Measurements from ENCODE around the gene ROR1. TPM values are rescaled to one million over a fixed set of nuclear protein-coding genes. Genes with fewer than 3 reads are reported as not detected.

Gene ROR1
- total RNA-seq, 1 donor from 2014 or later = 30.3 TPM

- no peak overlapping the region for H3K27ac Mint-ChIP-seq
- H3K9me3 ChIP-seq (ENCODE audit: low read depth) = no peaks in the 10 kb centered on the region
Observed at GRCh38 chr1:64147045-64147724, 373.4 kb downstream of the ROR1 start.

GRCh38 chr1:64147759-64148158 lies 373.9 kb downstream of the ROR1 start:
- no peaks in the 10 kb centered on the region for H3K27me3 ChIP-seq
- no peaks in the 10 kb centered on the region for H4K20me1 ChIP-seq (ENCODE audit: low read depth)
- DNase-seq (ENCODE audit: low spot score) = no peak
- peaks cover 4% of the 10 kb centered on the region for H3K36me3 ChIP-seq
- Mint-ChIP-seq H3K27ac (no peak overlapping the region), H3K27me3 (ENCODE audit: insufficient read depth, low read depth) (no peaks in the 10 kb centered on the region), H3K4me3 (no peak overlapping the region), H3K9me3 (no peaks in the 10 kb centered on the region), H3K36me3 (peaks cover 17% of the 10 kb centered on the region), H3K4me1 (no peaks in the 10 kb centered on the region)
- peaks cover 15% of the 10 kb centered on the region for H3K4me1 ChIP-seq
- H3K9me3 ChIP-seq (ENCODE audit: low read depth) = no peaks in the 10 kb centered on the region
- no peak overlapping the region for H3K4me3 ChIP-seq
- H2AFZ ChIP-seq (replicated peaks) = no peak overlapping the region
- H3K27ac ChIP-seq = peak overlapping the region; percentile 15
- peaks cover under 1% of the 10 kb centered on the region for H3F3A ChIP-seq (ENCODE audit: low read depth)
- H3K9ac ChIP-seq = no peak overlapping the region
- TF ChIP-seq CTCF (IDR thresholded peaks at IDR 0.05) = no peak
- no peak for TF ChIP-seq EZH2 (IDR thresholded peaks at IDR 0.05)
- TF ChIP-seq EZH2phosphoT487 (IDR thresholded peaks at IDR 0.05) = no peak
- H3K79me2 ChIP-seq (ENCODE audit: low read depth) = no peaks in the 10 kb centered on the region
- H3K4me2 ChIP-seq = peak overlapping the region; percentile 1

More at GRCh38 chr1:64147045-64147724, 373.4 kb downstream of the ROR1 start:
- TF ChIP-seq CTCF (IDR thresholded peaks at IDR 0.05) (no peak), EZH2phosphoT487 (IDR thresholded peaks at IDR 0.05) (no peak), EZH2 (IDR thresholded peaks at IDR 0.05) (no peak)
- Mint-ChIP-seq H3K27me3 (ENCODE audit: insufficient read depth, low read depth) (no peaks in the 10 kb centered on the region), H3K36me3 (peaks cover 17% of the 10 kb centered on the region), H3K4me1 (peaks cover 3% of the 10 kb centered on the region), H3K4me3 (no peak overlapping the region), H3K9me3 (no peaks in the 10 kb centered on the region)
- H3K27ac ChIP-seq = no peak overlapping the region
- H3K4me2 ChIP-seq = no peak overlapping the region
- no peak for DNase-seq (ENCODE audit: low spot score)
- no peaks in the 10 kb centered on the region for H4K20me1 ChIP-seq (ENCODE audit: low read depth)
- H3K79me2 ChIP-seq (ENCODE audit: low read depth) = no peaks in the 10 kb centered on the region
- H3K4me3 ChIP-seq = no peak overlapping the region
- H3K9ac ChIP-seq = no peak overlapping the region
- H3K36me3 ChIP-seq = peaks cover 5% of the 10 kb centered on the region
- H2AFZ ChIP-seq (replicated peaks) = no peak overlapping the region
- no peaks in the 10 kb centered on the region for H3K27me3 ChIP-seq
- peaks cover 6% of the 10 kb centered on the region for H3F3A ChIP-seq (ENCODE audit: low read depth)
- peaks cover 21% of the 10 kb centered on the region for H3K4me1 ChIP-seq

- H3F3A ChIP-seq (ENCODE audit: low read depth) = peaks cover 3% of the 10 kb centered on the region
- H3K36me3 ChIP-seq = no peaks in the 10 kb centered on the region
- H3K9me3 ChIP-seq (ENCODE audit: low read depth) = no peaks in the 10 kb centered on the region
- H3K9ac ChIP-seq = no peak overlapping the region
- no peak overlapping the region for H3K4me2 ChIP-seq
- H3K79me2 ChIP-seq (ENCODE audit: low read depth) = no peaks in the 10 kb centered on the region
- H3K4me1 ChIP-seq = peaks cover 24% of the 10 kb centered on the region
- no peaks in the 10 kb centered on the region for H3K4me1 Mint-ChIP-seq
- no peak overlapping the region for H3K27ac Mint-ChIP-seq
- DNase-seq (ENCODE audit: low spot score) = no peak
- no peaks in the 10 kb centered on the region for H4K20me1 ChIP-seq (ENCODE audit: low read depth)
- no peak overlapping the region for H2AFZ ChIP-seq (replicated peaks)
- no peaks in the 10 kb centered on the region for H3K27me3 Mint-ChIP-seq (ENCODE audit: insufficient read depth, low read depth)
- H3K9me3 Mint-ChIP-seq = no peaks in the 10 kb centered on the region
- peaks cover 11% of the 10 kb centered on the region for H3K36me3 Mint-ChIP-seq
- no peak overlapping the region for H3K4me3 ChIP-seq
- no peak overlapping the region for H3K4me3 Mint-ChIP-seq
- TF ChIP-seq EZH2phosphoT487 (IDR thresholded peaks at IDR 0.05) = no peak
- no peaks in the 10 kb centered on the region for H3K27me3 ChIP-seq
- H3K27ac ChIP-seq = no peak overlapping the region
Observed at GRCh38 chr1:64150266-64150665, 376.4 kb downstream of the ROR1 start.

- no peaks in the 10 kb centered on the region for H3K79me2 ChIP-seq (ENCODE audit: low read depth)
- no peaks in the 10 kb centered on the region for H3K27me3 ChIP-seq
- H4K20me1 ChIP-seq (ENCODE audit: low read depth) = no peaks in the 10 kb centered on the region
- no peaks in the 10 kb centered on the region for H3K9me3 Mint-ChIP-seq
- H3K27ac ChIP-seq = no peak overlapping the region
- no peak overlapping the region for H3K27ac Mint-ChIP-seq
- no peak overlapping the region for H2AFZ ChIP-seq (replicated peaks)
- H3F3A ChIP-seq (ENCODE audit: low read depth) = peaks cover 4% of the 10 kb centered on the region
- H3K4me1 ChIP-seq = peaks cover 27% of the 10 kb centered on the region
- no peaks in the 10 kb centered on the region for H3K4me1 Mint-ChIP-seq
- TF ChIP-seq CTCF (IDR thresholded peaks at IDR 0.05) (no peak), EZH2phosphoT487 (IDR thresholded peaks at IDR 0.05) (no peak), EZH2 (IDR thresholded peaks at IDR 0.05) (no peak)
- H3K4me3 Mint-ChIP-seq = no peak overlapping the region
- no peaks in the 10 kb centered on the region for H3K27me3 Mint-ChIP-seq (ENCODE audit: insufficient read depth, low read depth)
- no peaks in the 10 kb centered on the region for H3K36me3 ChIP-seq
- H3K4me2 ChIP-seq = no peak overlapping the region
- no peak overlapping the region for H3K9ac ChIP-seq
- H3K4me3 ChIP-seq = no peak overlapping the region
- peaks cover 11% of the 10 kb centered on the region for H3K36me3 Mint-ChIP-seq
- no peak for DNase-seq (ENCODE audit: low spot score)
- H3K9me3 ChIP-seq (ENCODE audit: low read depth) = no peaks in the 10 kb centered on the region
Observed at GRCh38 chr1:64150729-64151230, 377.0 kb downstream of the ROR1 start.

All from neural progenitor cell (in vitro differentiated cells).